GM19023 (cell line): ENCODE measurements around the gene C17orf78.
"Not testable (repeated sequence)": the region's sequence is repeated elsewhere in the genome, so short reads cannot be mapped to it uniquely, and the experiment has no call there.

Experiments used
- ATAC-seq: cut with Tn5 transposase; IDR thresholded peaks from one replicate; pipeline ENCODE4 v1.9.1; 2021; ENCODE audit warnings: mild to moderate bottlenecking, moderate library complexity; ENCODE audit not compliant: unreplicated experiment

The C17orf78 gene

GRCh38 chr17:37430051-37430627 lies 54.4 kb downstream of the C17orf78 start:
- ATAC-seq, result no peak

- ATAC-seq, result no peak
Observed at GRCh38 chr17:37432671-37433070, 56.9 kb downstream of the C17orf78 start.

GRCh38 chr17:37438141-37438540 lies 62.4 kb downstream of the C17orf78 start:
- no peak for ATAC-seq

- ATAC-seq, result no peak
Observed at GRCh38 chr17:37440424-37440823, 64.6 kb downstream of the C17orf78 start.

- not testable (repeated sequence) for ATAC-seq
Observed at GRCh38 chr17:37441369-37442014, 65.7 kb downstream of the C17orf78 start.
